GM21619 (cell line): ENCODE measurements around the gene WWC1.

Source experiments
- ATAC-seq: cut with Tn5 transposase; IDR thresholded peaks from one replicate; pipeline ENCODE4 v1.9.1; 2021; ENCODE audit not compliant: unreplicated experiment

The WWC1 gene

GRCh38 chr5:168477060-168477459, 185.6 kb downstream of the WWC1 start:
- no peak for ATAC-seq

DNA sequence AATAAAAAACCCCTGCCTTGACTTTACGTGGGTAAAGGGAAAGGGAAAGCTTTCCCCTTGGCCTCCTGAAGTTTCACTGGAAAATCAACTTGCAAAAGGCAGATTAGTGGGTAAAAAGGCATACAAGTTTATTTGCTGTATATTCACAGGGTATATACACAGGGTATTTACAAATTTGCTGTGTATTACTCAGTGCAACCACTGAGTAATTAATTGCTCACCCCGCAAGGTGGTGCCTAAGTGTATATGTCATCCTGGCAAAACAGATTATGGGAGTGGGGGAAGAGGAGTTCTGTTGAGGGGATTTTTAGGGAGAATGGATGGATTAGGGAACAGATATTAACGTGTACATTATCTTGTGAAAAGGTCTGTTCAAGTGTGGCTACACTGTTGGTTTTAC, 187.7 kb downstream of the WWC1 start:
- no peak for ATAC-seq

DNA sequence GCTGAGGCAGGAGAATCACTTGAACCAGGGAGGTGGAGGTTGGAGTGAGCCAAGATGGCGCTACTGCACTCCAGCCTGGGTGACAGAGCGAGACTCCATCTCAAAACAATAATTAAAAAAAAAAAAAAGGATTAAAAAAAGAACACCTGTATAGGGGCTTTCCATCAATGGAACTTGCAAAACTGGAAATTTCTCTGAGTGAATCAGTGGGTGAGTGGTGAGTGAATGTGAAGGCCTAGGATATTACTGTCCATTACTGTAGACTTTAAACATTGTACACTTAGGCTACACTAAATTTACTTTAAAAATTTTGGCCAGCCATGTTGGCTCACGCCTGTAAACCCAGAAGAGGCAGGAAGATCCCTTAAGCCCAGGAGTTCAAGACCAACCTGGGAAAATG, 189.2 kb downstream of the WWC1 start:
- ATAC-seq: no peak

GRCh38 chr5:168481330-168481788, 189.9 kb downstream of the WWC1 start:
- peak; percentile 95 for ATAC-seq

- ATAC-seq: no peak
Measured at GRCh38 chr5:168482361-168482760, 190.9 kb downstream of the WWC1 start.

- ATAC-seq: peak; percentile 77
Measured at GRCh38 chr5:168486136-168486879, 194.9 kb downstream of the WWC1 start, which contains the start of gene RARS1. Gene RARS1 (plus strand): TSS chr5:168486471. CDS start chr5:168486499, 28 bp downstream.

DNA sequence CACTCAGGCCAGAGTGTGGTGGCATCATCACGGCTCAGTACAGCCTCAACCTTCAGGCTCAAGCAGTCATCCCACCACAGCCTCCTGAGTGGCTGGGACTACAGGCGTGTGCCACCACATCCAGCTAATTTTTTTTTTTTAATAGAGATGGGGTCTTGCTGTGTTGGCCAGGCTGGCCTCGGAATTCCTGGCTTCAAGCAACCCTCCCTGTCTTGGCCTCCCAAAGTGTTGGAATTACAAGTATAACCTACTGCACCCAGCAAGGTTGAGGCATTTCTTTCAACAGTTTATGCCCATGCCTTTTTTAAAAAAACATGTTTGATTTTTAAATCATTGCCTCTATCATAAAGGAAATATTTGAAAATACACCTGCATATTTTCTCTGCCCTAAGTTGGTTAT, 197.6 kb downstream of the WWC1 start:
- no peak for ATAC-seq

- no peak for ATAC-seq
Measured at GRCh38 chr5:168494057-168494555, 202.7 kb downstream of the WWC1 start.

GRCh38 chr5:168502563-168503237, 211.3 kb downstream of the WWC1 start:
- no peak for ATAC-seq

- ATAC-seq: no peak
Measured at GRCh38 chr5:168513861-168514428, 222.5 kb downstream of the WWC1 start.
